ENCODE measurements around the gene PRDX5.

The PRDX5 gene

GRCh38 chr11:64290352-64291261 lies 27.3 kb upstream of the PRDX5 start:
- no peak for DNase-seq (ENCODE audit: low read depth)

DNA sequence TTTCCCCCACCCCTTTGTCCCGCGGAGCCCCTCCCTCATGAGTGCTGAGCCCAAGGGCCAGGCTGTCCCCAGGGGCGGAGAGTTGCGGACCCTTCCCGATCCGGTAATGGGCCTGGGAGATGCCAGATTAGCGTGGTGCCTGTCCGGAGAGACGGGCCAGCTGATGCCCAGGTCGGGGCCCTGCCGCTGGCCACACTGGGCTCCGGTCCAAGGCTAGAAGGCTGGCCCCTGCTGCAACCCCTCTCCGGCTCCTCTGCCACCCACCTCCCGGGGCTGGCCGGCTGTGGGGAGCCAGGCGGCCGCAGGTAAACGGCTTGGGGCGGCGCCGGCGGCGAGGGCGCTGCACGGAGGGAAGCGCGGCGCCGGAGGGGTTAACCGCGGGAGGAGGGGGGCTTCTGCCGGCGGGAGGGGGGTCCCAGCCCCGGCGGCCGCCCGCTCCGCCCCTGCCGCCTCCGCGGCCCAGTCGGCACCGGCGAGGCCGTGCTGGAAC lies 26.6 kb upstream of the PRDX5 start, which contains the start of gene KCNK4:
KCNK4 (plus strand) TSS at position 41 of the 490 bp plus-strand sequence. CDS start 1,717 bp downstream, outside the sequence.
- no peak for DNase-seq (ENCODE audit: low read depth)

DNA sequence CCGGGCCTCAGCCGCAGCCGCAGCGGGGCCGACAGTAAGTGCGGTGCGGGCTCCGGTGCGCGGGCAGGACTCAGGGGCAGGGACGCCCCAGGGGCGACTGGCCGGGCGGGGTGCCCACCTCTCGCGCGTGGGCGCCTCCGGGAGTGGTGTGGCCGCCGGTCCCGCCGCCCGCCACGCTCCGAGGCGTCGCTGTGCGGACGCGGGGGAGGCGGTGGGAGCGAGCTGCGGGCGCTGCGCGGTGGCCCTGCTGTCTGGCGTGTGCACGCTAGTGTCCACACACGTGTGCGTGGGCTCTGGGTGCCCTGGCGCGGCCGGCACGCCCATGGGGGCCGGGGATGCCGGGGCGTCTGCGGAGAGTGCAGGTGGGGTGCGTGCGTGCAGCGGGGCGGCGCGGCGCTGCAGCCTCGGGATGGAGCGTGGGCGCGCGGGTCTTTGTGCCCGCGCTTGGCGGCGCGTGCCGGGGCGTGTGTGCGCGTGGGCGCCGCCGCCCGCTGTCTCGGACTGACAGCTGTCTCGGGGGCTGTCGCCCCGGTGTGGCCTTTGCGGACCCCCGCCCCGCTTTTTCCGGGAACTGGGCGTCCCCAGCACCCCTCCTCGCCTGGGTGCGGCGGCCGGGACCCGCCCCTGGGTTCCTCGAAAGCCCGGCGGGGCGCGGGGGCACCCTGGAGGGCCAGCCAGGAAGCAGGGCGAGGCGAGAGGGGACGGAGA lies 26.0 kb upstream of the PRDX5 start:
- DNase-seq (ENCODE audit: low read depth) = no peak

GRCh38 chr11:64292460-64293254 lies 25.3 kb upstream of the PRDX5 start:
- DNase-seq (ENCODE audit: low read depth) = no peak

- DNase-seq (ENCODE audit: low read depth) = no peak
Observed at GRCh38 chr11:64294774-64295173, 23.1 kb upstream of the PRDX5 start.

- DNase-seq (ENCODE audit: low read depth) = no peak
Observed at GRCh38 chr11:64295760-64296159, 22.2 kb upstream of the PRDX5 start.

DNA sequence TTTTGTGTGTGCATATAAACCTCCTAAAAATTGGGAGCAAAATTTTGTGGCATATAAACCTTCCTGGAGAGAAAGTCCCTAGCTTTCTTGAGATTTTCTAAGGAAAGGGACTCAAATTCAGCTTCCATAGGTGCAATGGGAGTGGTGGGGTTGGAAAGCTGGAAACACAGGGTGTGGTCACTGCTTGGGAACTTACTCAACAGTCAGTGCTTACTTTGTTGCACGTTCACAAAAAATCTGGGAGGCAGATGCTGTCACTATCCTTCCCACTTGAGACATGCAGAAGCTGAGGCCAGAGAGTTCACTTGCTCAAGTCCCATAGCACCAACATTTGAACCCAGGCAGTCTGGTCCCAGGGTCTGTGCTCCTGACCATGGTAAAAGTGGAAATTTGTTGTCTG lies 21.7 kb upstream of the PRDX5 start:
- DNase-seq (ENCODE audit: low read depth) = no peak

- no peak for DNase-seq (ENCODE audit: low read depth)
Observed at GRCh38 chr11:64296830-64297698, 20.9 kb upstream of the PRDX5 start.

- DNase-seq (ENCODE audit: low read depth) = no peak
Observed at GRCh38 chr11:64297699-64298358, 20.1 kb upstream of the PRDX5 start.

GRCh38 chr11:64298966-64299846 lies 18.7 kb upstream of the PRDX5 start:
- DNase-seq (ENCODE audit: low read depth) = no peak

GRCh38 chr11:64299847-64300648 lies 17.9 kb upstream of the PRDX5 start, which contains the start of gene CATSPERZ:
CATSPERZ (plus strand) TSS chr11:64300358; CDS start chr11:64300411, 53 bp downstream.
- DNase-seq (ENCODE audit: low read depth) = no peak

DNA sequence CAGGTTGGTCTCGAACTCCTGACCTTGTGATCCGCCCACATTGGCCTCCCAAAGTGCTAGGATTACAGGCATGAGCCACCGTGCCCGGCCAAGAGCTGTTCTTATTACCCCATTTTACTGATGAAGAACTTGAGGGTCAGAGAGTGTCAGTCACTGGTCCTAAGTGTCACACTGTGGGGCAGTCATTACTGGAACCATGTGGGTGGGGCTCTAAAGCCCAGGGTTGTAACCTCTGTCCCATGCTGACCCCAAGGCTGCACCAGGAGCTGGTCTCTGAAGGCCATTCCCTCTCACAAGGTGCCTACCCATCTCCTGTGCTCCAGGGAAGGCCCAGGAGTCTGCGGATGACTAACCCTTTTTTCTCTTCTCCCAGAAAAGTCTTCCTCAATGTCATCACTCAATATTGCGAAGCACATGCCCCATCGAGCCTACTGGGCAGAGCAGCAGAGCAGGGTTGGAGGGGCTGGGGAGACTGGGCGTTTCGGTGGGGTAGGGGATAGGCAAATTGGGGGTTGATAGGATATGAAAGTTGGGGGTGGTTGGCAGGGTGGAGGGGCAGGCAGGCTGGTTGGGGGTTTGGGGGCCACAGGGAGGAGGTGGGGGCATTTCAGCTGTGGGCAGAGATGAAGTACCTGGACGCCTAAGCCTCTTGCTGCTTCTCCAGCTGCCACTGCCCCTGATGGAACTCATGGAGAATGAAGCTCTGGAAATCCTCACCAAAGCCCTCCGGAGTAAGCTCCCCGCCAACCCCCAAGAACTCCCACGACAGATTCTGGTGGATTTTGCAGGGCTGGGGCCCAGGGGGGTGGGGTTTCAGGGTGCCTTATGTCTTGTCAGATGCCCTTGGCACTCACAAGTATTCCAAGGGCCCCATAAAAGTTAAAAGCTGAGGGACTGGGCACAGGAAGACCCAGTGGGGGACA lies 14.6 kb upstream of the PRDX5 start:
- no peak for DNase-seq (ENCODE audit: low read depth)

- no peak for DNase-seq (ENCODE audit: low read depth)
Observed at GRCh38 chr11:64304032-64304315, 13.9 kb upstream of the PRDX5 start.

GRCh38 chr11:64304316-64305072 lies 13.4 kb upstream of the PRDX5 start:
- DNase-seq (ENCODE audit: low read depth) = peak; percentile 76

DNA sequence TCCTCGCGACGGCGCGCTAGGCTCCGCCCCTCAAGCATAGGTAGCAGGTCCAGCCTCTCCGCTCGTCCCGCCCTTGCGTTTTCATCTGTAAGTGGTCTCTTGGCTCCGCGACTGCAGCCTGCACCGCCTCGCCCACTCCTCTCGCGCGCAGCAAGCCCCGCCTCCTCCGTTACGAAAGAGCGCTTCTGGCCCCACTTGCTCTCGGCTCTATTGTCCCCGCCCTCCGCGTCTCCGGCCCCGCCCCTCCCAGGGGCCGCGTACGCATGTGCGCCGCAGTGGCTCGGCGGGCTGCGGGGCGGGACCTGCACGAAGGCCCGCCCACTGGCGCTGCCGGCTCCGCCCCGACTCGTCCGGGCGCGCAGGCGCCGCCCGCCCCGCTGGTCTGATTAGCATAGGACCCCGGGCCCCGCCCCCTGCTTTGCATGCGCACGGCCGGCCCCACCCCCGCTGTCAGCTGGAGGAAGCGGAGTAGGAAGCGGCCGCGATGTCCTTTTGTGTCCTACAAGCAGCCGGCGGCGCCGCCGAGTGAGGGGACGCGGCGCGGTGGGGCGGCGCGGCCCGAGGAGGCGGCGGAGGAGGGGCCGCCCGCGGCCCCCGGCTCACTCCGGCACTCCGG lies 12.7 kb upstream of the PRDX5 start, which contains the start of gene ESRRA:
ESRRA (plus strand) TSS at position 450 of the 616 bp plus-strand sequence. CDS start 1,656 bp downstream, outside the sequence.
- DNase-seq (ENCODE audit: low read depth) = peak; percentile 92
